ENCODE data around the gene MRPL43. TPM values are rescaled to one million over a fixed set of nuclear protein-coding genes. Genes with fewer than 3 reads are reported as not detected.

Gene MRPL43
- total RNA-seq (54.4 and 61.4 TPM in 2 replicates), polyA plus RNA-seq (62.1 and 87.5 TPM in 2 replicates), polyA minus RNA-seq (ENCODE audit: low replicate concordance) (31.9 and 43.6 TPM in 2 replicates)
- polyA plus RNA-seq (2012) = 102 and 139 TPM in 2 replicates

DNA sequence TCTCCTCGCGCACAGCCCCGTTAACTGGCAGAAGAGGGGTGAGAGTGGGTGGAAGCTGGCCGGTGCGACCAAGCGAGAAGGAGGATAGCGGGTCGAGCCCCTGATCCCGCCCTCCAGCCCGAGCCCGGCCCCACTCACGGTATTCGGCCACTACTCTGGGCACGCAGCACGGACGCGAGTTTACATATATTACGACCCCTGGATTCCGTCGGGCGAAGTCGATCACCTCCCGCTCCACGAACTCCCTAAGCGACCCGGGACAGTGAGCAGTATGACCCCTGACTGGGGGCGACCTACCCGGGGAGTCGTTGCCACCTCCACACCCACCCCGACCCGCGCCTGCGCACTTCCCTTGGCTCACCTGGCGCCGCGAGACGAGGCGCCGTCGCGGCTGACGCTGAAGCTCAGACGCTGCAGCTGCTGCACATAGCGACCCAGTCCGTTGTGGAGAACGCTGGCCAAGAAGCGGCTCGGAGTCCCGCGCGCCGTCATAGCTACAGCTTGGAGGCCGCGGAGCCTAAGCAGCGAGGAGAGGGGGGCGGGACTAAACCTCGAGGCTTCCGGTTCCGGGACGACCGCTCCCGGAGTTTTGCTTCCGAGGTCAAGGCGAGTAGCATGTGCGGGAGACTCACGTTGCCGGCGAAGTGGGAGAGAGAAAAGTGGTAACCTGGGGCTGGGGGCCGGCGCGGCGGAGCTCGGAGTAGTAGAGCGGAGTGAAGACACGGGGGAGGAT is at the start of gene MRPL43, which contains the start of gene TWNK:
MRPL43 (minus strand) TSS at position 546 of the 733 bp plus-strand sequence; CDS start at position 492, 54 bp downstream.
TWNK (plus strand) TSS at position 592 of the 733 bp plus-strand sequence. CDS start 668 bp downstream, outside the sequence.
- H3K4me2 ChIP-seq (ENCODE audit: extremely low read depth, insufficient read depth, low read length) = peak within 1 kb of the TSS; percentile 98
- peaks cover 14% of the 10 kb centered on the region for H3K36me3 ChIP-seq (ENCODE audit: control insufficient read depth, insufficient read depth, low read length)
- H4K20me1 ChIP-seq (ENCODE audit: control insufficient read depth, extremely low read depth, insufficient read depth, low read length) = no peaks in the 10 kb centered on the region
- no peaks in the 10 kb centered on the region for H3K9me3 ChIP-seq (ENCODE audit: control insufficient read depth, insufficient read depth, low read depth, low read length)
- peak; percentile 67 to 68 for DNase-seq (ENCODE audit: low read depth in 2 of 2)
- H3K4me3 ChIP-seq (replicated peaks in 1 of 4; ENCODE audit: control extremely low read depth in 1 of 4, insufficient read depth in 1 of 4, low read depth in 3 of 4, low read length in 4 of 4) = peak within 1 kb of the TSS; percentile 79 to 99 (median 98)
- no peaks in the 10 kb centered on the region for H3K27me3 ChIP-seq (ENCODE audit: control insufficient read depth, insufficient read depth, low read length)
- peak within 1 kb of the TSS; percentile 100 for H2AFZ ChIP-seq (ENCODE audit: low read length)
- H3K79me2 ChIP-seq (ENCODE audit: control insufficient read depth, insufficient read depth, low read length) = peaks cover 33% of the 10 kb centered on the region
- H3K4me1 ChIP-seq (ENCODE audit: control insufficient read depth, extremely low read depth, insufficient read depth, low read length) = peaks cover 8% of the 10 kb centered on the region
- peak within 1 kb of the TSS; percentile 81 for H3K9ac ChIP-seq (ENCODE audit: insufficient read depth, low read length)
- H3K27ac ChIP-seq (ENCODE audit: insufficient read depth, low read length) = peak within 1 kb of the TSS; percentile 79
- TF ChIP-seq EZH2 (IDR thresholded peaks at IDR 0.05; ENCODE audit: low read length, missing control alignments) = no peak
- TF ChIP-seq, protein P1, sequence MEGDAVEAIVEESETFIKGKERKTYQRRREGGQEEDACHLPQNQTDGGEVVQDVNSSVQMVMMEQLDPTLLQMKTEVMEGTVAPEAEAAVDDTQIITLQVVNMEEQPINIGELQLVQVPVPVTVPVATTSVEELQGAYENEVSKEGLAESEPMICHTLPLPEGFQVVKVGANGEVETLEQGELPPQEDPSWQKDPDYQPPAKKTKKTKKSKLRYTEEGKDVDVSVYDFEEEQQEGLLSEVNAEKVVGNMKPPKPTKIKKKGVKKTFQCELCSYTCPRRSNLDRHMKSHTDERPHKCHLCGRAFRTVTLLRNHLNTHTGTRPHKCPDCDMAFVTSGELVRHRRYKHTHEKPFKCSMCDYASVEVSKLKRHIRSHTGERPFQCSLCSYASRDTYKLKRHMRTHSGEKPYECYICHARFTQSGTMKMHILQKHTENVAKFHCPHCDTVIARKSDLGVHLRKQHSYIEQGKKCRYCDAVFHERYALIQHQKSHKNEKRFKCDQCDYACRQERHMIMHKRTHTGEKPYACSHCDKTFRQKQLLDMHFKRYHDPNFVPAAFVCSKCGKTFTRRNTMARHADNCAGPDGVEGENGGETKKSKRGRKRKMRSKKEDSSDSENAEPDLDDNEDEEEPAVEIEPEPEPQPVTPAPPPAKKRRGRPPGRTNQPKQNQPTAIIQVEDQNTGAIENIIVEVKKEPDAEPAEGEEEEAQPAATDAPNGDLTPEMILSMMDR (conservative IDR thresholded peaks at IDR 0.05 in 1 of 2, IDR thresholded peaks at IDR 0.05 in 1 of 2; ENCODE audit: low read depth in 1 of 2, low read length in 2 of 2) = no peak

DNA sequence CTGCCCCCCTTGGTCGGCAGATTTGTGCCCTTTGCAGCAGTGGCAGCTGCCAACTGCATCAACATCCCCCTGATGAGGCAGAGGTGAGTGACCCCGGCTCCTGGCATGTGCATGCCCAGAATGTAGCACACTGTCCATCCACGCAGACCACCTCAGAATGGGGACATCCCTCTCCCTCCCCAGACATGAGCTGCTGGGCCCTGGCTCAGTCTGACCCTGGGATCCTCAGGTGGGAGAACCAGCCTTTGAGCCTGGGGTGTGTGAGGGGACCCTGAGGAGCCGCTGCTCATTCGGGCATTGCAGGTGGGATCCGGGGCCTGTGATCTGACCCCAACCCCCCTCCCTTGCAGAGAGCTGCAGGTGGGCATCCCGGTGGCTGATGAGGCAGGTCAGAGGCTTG is 49.4 kb upstream of the MRPL43 start:
- Histone ChIP-seq H3K36me3 (ENCODE audit: control insufficient read depth, insufficient read depth, low read length) (peaks cover 24% of the 10 kb centered on the region), H4K20me1 (ENCODE audit: control insufficient read depth, extremely low read depth, insufficient read depth, low read length) (no peaks in the 10 kb centered on the region), H3K9me3 (ENCODE audit: control insufficient read depth, insufficient read depth, low read depth, low read length) (no peaks in the 10 kb centered on the region), H3K9ac (ENCODE audit: insufficient read depth, low read length) (no peak overlapping the region), H3K79me2 (ENCODE audit: control insufficient read depth, insufficient read depth, low read length) (peaks cover 23% of the 10 kb centered on the region), H3K27ac (ENCODE audit: insufficient read depth, low read length) (no peak overlapping the region), H2AFZ (ENCODE audit: low read length) (no peak overlapping the region), H3K4me1 (ENCODE audit: control insufficient read depth, extremely low read depth, insufficient read depth, low read length) (peaks cover 4% of the 10 kb centered on the region), H3K4me3 (replicated peaks in 1 of 4; ENCODE audit: control extremely low read depth in 1 of 4, insufficient read depth in 1 of 4, low read depth in 3 of 4, low read length in 4 of 4) (no peak overlapping the region), H3K27me3 (ENCODE audit: control insufficient read depth, insufficient read depth, low read length) (no peaks in the 10 kb centered on the region), H3K4me2 (ENCODE audit: extremely low read depth, insufficient read depth, low read length) (no peak overlapping the region)
- DNase-seq (ENCODE audit: low read depth in 2 of 2) = no peak
- TF ChIP-seq, protein P1 (conservative IDR thresholded peaks at IDR 0.05 in 1 of 2, IDR thresholded peaks at IDR 0.05 in 1 of 2; ENCODE audit: low read depth in 1 of 2, low read length in 2 of 2) = no peak
- no peak for TF ChIP-seq EZH2 (IDR thresholded peaks at IDR 0.05; ENCODE audit: low read length, missing control alignments)

DNA sequence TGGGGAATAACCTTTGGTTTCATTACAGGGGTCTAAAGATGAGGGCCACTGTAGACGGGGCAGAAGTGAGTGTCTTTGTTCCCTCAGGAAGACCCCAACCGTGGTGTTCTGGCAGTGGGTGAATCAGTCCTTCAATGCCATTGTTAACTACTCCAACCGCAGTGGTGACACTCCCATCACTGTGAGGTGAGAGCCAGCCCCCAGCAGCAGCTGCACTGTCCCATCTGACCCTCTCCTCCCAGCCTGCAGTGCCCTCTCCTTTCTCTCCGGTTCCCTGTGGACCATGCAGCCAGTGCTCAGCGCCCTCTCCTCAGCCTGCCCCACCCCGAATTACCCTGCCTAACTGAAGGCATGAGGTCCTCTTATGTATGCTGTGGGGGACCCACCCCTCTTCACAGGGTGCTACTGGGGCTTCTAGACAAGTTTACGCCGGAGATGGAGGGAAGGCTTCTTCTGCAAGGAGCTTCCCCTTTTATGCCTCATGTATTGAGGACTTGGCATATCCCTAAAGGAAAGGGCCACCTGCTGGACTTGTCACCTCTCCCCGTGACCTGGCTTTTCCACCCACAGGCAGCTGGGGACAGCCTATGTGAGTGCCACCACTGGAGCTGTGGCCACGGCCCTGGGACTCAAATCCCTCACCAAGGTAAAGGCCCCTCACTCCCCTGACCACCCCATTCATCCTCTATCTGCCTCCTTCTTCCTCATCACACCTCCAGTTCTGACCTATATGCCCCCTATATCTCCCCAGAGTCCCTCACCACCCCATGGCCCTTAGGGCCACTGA is 48.8 kb upstream of the MRPL43 start:
- Histone ChIP-seq H3K9ac (ENCODE audit: insufficient read depth, low read length) (no peak overlapping the region), H4K20me1 (ENCODE audit: control insufficient read depth, extremely low read depth, insufficient read depth, low read length) (no peaks in the 10 kb centered on the region), H3K36me3 (ENCODE audit: control insufficient read depth, insufficient read depth, low read length) (peaks cover 24% of the 10 kb centered on the region)

More for the DNA sequence above, 48.8 kb upstream of the MRPL43 start:
- Histone ChIP-seq H3K9me3 (ENCODE audit: control insufficient read depth, insufficient read depth, low read depth, low read length) (no peaks in the 10 kb centered on the region), H3K79me2 (ENCODE audit: control insufficient read depth, insufficient read depth, low read length) (peaks cover 23% of the 10 kb centered on the region), H3K4me3 (replicated peaks in 1 of 4; ENCODE audit: control extremely low read depth in 1 of 4, insufficient read depth in 1 of 4, low read depth in 3 of 4, low read length in 4 of 4) (no peak overlapping the region), H3K4me2 (ENCODE audit: extremely low read depth, insufficient read depth, low read length) (no peak overlapping the region), H2AFZ (ENCODE audit: low read length) (no peak overlapping the region), H3K27ac (ENCODE audit: insufficient read depth, low read length) (no peak overlapping the region), H3K4me1 (ENCODE audit: control insufficient read depth, extremely low read depth, insufficient read depth, low read length) (peaks cover 4% of the 10 kb centered on the region), H3K27me3 (ENCODE audit: control insufficient read depth, insufficient read depth, low read length) (no peaks in the 10 kb centered on the region)
- TF ChIP-seq, protein P1 (conservative IDR thresholded peaks at IDR 0.05 in 1 of 2, IDR thresholded peaks at IDR 0.05 in 1 of 2; ENCODE audit: low read depth in 1 of 2, low read length in 2 of 2) = no peak
- TF ChIP-seq EZH2 (IDR thresholded peaks at IDR 0.05; ENCODE audit: low read length, missing control alignments) = no peak
- no peak for DNase-seq (ENCODE audit: low read depth in 2 of 2)

Measured in fibroblast of lung (primary cell).